GM19099 (cell line): ENCODE measurements around the gene BTBD16.

ENCODE experiments used
- POLR2A ChIP-seq: IDR thresholded peaks from 3 replicates; pipeline ENCODE4 v1.6.1; 2011; ENCODE audit warnings: low read depth; ENCODE audit not compliant: insufficient read length; ENCODE audit errors: extremely low read depth

The BTBD16 gene

DNA sequence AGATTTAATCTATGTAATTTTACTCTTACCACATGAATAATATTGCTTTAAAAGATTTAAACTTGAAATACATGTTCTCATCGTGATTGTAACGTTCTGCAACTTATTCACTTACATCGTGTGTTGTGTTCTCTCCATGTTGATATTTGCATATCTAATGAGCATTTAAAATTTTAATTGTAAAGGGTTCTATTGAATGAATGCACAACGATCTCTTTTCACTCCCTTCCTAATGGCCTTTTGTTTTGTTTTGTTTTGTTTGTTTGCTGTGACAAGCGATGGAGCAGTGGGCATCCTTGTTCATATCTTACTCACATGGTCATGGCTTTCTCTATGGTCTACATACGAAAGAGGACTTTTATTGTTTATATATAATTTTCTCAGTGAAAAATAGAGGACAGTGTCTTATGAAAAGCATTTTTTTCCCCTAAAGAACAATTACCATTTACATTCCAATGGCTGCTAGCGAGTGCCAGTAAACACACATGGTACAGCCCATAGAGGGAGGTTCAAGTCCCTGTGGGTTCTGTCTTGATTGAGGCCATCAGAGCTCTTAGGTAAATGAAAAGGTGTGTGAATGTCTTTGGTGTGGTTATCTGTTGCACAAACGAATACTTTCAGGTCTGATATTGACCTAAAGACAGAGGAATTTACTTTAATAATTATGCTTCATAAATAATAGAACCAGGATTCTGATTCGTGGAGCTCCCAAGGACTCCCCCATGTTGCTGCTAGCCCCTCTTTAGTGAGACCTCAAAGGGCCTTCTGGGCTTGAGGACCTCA, 32.4 kb downstream of the BTBD16 start:
- no peak for TF ChIP-seq POLR2A

DNA sequence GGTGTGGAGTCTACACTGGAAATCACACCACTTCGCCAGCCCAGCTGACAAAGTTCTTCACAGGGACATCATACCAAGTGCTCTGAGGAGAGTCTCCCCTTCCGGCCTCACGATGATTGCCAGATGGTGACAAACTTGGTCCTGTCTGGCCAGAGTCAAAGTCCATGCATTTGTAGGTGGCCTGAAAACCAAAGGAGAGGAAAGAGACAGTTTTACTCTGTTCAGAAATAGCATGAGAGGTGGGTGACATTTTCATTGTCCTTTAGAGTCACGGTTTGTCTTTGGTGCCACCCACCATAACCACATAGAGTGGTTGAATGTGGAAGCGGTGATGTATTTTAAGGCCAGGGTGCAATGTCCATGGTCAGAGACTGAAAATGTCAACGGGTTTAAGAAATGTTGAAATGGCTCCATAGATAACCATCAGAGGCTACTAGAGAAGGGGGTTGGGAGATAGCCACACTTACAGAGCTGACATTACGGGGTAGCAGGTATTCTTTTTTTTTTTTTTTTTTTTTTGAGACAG, 33.0 kb downstream of the BTBD16 start:
- TF ChIP-seq POLR2A, result no peak

DNA sequence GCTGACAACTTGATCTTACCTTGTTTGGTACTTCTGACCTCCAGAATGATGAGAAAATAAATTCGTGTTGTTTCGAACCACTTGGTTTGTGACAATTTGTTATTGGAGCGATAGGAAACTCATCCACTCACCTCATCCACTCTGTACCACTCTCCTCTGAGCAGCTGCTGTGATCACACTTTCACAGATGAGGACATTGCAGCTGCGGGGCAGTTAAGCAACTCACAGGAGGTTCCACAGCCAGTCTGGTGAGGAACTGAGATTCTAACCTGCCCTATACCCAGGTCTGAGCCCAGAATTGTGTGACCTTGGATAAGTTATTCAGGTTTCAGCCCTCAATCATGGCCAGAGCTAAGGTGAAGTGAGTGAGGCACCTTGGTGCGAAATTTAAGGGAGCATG, 35.2 kb downstream of the BTBD16 start:
- TF ChIP-seq POLR2A, result no peak

DNA sequence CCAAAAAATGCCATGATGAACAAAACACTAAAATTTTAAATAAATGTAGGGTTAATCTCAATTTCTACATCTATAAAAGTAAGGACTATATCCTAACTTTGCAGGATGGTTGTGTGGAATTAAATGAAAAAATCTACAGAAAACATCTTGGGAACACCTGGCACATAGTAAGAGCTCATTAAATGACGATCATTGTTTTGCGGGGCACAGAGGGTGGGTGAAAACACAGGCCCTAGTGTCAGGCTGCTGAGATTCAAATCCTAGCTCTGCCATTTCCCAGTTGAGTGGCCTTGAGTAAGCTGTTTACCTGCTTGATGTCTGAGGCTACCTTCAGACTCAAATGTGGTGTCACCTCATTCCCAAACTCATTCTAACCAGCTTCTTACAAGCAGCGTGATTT, 35.6 kb downstream of the BTBD16 start:
- TF ChIP-seq POLR2A, result no peak

DNA sequence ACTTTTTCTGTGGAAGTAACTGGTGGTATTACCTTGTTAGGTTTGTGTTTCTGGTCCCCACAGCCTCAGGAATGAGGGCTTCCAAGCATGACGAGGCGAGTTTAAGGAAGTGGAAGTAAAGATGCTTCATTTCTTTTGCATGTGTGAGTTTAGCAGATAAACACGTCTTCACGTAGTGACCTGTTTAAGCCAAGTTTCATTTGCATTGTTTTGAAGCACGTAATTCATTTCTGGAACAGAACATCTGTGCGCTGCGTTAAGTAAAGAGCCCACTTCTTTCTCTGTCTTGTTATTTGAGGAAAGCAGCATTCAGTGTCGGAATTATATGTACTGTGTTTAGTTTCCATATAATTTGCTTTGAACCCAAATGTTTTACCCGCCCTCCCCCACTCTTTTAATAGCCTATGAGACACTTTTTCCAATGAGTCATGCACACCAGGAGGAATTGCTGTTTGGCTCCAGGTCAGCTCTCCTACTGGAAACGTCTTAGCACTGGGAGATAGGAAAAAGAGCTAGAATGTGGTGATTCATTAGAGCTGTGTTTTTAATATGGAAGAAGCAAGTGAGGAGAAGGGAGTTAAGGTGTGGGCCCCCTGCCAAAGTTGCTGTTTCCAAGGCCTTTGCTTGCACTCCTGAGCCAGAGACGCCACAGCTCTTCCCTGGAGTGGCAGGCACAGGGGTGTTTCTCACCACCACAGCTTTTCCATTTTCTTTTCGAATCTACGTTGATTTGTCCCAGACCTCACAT, 36.7 kb downstream of the BTBD16 start:
- TF ChIP-seq POLR2A, result no peak

DNA sequence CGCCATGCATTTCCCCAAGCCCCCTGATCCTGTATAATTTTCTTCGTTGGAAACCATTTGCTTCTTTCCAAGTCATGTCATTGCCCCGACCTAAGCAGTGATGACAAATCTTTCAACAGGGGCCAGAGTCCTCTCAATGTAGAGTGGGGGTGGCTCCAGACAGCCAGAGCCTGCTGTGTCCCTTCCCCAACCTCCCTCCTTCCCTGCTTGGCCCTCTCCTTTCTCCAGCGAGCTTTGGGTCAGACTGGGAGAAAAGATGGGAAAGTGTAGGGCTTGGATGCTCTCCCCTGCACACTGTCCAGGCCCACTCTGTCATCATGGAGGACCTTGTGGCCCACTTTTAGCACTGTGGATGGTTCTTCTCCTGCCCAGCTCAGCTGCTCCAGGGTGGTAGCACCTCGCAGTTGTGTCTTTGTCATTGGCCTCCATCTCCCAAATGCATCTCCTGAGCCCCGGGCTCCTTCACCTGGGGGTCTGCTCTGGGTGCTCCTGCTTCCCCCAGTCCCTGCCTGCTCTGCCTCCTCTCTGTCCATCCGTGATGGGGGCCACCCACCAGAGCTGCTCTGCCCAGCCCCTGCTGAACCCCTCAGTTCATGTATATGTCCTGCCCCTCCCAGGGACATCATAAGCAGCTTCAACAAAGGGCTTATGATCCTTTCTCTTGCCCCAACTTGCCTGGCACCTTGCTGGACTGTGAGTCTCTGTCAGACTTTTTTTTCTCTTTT, 37.5 kb downstream of the BTBD16 start:
- no peak for TF ChIP-seq POLR2A

DNA sequence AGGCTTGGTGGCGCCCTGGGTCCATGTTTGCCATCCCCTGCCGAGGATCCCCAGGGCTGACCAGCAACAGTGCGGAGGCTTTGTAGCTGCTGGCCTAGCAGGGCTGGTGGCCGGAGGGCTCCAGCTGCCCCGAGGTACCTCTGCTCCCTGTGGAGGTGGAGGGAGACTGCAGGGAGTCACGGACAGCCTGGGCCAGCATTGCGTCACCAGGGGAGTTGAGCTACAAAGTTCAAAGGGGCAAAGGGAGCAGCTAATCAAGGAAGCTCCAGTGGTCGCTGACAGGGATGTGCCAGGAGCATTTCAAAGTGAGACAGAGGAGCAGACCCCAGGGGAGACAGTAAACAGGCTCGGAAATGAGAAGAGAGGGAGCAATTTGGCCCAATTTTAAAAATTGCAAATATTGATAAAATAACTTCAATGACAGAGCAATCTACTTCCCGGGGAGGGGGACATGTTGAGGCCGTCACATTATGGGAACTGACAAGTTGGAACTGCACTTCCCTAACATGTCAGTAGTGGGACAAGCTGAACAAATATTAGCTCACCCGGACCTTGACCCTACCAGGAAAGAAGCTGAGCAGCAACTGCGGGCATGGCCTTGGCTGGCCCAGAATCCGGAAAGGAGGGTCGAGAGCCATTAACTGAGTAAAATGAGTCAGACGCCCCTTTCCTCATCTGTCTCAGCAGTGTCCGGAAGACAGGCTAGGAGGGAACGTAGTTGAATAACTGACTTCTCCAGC, 39.4 kb downstream of the BTBD16 start:
- TF ChIP-seq POLR2A, result no peak

DNA sequence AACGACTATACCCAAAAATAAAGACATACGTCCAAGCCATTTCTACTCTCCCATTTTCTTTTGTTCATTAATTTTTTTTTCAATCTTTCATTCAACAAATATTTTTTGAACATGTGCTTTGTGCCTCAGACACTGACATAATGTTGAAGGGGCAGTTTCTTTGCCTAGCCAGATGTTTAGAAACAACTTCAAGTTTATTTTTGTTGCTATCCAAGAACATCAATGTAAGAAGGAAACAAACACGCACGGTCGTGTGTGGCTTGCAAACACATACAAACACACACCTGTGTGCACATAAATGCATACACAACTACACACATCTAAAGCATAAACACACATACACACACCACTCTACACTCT, 39.9 kb downstream of the BTBD16 start:
- TF ChIP-seq POLR2A, result no peak

DNA sequence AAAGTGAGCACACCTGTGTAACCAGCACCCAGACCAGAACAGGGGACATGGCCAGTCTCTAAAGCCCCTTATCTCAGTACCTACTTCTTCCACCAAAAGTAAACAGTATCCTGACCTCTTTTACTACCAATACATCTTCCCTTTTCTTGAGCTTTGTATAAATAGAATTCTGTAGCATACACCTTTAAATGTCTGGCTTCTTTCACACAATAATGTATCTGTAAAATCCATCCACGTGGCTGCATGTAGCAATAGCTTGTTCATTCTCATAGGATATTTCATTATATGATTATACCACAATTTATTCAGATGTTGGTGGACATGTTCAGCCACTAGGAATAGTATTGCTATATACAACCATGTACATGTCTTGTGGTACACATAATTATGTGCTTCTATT, 40.6 kb downstream of the BTBD16 start:
- TF ChIP-seq POLR2A, result no peak

DNA sequence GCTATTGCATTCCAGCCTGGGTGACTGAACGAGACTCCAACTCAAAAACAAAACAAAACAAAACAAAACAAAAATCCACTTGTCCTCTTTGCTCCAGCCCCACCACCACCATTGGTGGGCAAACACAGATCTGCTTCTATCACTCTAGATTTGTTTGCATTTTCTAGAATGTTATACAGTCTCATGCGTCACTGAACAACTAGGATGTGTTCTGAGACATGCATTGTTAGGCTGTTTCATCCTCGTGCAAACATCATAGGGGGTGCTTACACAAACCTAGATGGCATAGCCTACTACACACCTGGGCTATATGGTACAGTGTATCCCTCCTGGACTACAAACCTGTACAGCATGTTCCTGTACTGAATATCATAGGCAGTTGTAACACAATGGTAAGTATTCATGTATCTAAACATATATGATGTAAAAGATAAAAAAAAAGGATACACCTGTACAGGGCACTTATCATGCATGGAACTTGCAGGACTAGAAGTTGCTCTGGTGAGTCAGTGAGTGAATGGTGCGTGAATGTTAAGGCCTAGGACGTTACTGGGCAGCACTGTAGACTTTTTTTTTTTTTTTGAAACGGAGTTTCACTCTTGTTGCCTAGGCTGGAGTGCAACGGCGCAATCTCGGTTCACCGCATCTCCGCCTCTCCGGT, 45.3 kb downstream of the BTBD16 start:
- TF ChIP-seq POLR2A, result no peak

DNA sequence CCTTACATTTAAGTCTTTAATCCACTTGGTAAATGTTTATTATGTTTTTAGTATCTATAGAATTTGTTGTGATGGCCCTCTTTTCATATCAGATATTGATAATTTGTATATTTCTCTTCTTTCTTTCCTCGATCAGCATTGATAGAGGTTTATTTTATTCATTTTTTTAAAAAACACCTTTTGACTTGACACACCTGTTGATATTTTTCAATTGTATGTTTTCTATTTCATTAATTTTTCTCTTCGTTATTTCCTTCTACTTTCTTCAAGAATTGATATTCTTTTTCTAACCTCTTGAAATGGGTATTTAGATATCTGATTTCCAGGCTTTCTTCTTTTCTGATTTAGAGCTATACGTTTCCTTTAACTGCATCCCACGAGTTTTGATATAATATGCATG, 50.9 kb downstream of the BTBD16 start:
- TF ChIP-seq POLR2A, result no peak

DNA sequence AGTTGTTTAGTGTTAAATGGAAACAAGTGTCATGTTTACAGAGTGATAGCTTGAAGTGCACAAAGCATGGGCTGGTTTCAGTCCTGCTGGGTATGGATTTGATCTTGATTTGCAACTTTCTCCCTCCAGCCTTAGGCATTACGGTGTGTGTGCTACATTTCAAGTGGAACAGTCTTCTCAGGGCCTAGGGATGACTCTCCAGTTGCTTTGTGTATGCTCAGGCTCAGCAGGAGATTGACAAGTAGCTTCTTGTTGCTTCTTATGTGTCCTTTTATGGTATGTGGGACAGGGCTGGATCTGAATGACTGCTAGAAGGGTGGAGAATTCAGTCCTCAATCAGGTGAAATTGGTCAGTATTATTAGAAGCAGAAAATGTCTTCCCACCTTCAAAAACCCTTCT, 52.1 kb downstream of the BTBD16 start:
- TF ChIP-seq POLR2A, result no peak

DNA sequence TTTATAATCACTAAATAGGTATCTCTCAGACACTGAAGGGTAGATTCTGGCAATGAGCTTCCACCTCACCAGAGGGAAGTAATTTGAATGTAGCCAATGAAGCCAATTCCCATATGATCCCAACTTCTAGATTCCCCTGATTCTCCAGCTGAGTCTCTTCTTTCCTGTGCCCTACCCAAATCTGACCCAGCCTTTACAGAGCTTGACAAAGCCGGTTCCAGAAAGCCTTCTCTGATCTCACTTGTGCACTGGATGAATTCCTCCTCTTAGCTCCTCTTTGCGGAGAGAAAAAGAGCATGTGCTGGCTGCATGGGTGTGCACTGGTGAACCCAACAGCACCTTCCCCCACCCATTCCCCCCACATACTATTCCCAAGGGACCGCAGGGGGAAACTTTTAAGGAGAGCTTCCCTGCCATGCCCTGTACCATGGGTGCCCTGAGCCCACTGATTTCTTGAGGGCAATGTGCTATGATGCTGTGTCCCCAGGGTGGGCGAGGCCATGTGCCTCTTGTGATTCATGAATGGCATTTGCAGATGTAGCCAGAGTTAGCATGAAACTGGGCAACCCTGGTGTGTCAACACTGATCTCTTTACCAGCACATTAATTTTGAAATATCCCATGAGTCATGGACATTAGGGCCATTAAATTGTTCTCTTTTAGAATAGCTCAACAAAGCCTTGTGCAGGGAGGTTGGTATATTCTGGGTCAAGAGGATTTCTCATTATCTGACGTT, 53.0 kb downstream of the BTBD16 start:
- no peak for TF ChIP-seq POLR2A

DNA sequence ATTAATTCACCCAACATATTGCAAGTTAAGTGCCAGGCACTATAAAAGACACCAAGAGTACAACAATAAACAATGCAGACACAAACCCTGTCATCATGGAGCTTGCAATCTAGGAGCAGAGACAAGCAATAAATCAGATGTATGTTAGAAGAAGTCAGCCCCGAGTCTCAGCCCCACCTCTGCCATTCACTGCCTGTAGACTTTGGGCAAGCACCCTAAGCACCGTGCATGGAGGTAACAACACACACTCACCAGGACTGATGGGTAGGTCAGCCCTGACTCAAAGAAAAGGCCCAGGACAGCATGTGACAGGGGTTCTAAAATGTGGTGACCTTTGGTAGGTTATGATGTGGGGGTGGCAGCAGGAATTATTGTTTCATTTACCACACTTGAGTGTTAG, 54.1 kb downstream of the BTBD16 start:
- TF ChIP-seq POLR2A, result no peak
